Measurements from ENCODE around the gene ELP2.

The ELP2 gene

GRCh38 chr18:36127836-36128529 is 1.7 kb upstream of the ELP2 start:
- no peak for DNase-seq

GRCh38 chr18:36128530-36128870 is 1.2 kb upstream of the ELP2 start:
- DNase-seq = peak; percentile 3

DNA sequence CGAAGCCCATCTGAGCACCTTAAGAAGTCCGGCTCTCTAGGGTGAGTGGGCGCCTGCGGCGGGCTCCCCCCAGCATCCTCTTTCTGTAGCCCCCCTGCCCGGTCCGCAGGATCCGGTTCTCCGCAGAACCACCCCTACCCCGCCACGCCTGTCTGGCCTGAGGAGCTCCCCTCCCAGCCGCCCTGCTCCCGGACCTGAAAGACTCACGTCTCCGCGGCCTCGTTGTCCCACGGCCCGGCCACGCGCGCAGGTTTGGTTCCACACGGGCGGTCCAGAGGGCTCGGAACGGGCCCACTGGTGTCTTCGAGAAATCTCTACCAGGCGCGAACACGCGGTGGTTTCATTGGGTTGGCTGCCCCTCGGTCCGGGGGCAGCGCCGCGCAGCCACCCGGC is 796 bp upstream of the ELP2 start:
- no peak for DNase-seq

GRCh38 chr18:36130039-36130831 is 536 bp downstream of the ELP2 start:
- DNase-seq = no peak

DNA sequence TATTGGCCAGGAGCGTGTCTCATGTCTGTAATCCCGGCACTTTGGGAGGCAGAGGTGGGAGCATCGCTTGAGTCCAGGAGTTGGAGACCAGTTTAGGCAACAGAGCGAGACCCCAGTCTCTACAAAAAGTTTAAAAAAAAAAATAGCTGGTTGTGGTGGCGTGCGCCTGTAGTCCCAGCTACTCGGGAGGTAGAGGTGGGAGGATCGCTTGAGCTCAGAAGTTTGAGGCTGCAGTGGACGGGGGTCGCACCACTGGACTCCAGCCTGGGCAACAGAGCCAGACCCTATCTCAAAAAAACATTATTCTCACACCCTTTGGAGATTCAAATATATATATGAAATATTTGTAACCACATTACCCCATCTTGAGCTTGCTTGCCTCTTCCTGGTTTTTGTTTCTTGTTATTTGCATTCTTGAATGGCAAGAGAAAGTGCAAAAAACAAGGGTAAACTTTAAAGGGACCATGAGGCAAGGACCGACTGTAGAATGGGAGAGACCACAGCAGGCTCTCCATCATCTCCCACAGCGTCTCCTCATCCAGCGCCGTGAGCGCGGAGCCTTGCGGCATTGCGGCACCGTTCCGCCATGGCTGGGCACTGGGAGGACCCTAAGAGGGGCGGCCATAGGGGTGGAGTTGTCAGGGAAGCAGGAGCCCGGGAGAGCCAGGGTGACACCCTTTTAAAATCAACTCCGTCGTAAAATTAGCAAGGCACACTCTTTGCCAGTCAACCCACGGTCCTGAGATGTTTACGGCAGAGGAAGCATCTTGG is 1.4 kb downstream of the ELP2 start:
- DNase-seq = no peak

GRCh38 chr18:36131692-36132483 is 2.2 kb downstream of the ELP2 start:
- DNase-seq = no peak

GRCh38 chr18:36132756-36133155 is 3.1 kb downstream of the ELP2 start:
- DNase-seq = no peak

DNA sequence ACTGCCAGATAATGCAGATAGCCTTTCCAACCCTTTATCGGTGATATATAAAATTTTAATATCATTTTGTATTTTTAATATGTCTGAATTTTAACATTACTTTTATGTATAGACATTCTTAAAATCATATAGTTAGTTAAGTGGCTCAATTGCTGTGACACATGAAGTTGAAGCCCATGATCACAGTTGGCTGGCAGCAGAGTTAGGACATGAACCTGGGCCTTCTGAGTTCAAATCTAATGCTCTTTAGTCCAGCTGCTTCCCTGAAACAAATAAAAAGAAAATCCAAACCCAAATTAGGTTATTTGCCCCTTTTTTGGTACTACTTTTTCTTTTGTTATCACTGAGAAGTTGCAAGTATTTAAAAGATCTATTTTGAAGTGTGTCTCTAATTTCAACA is 5.6 kb downstream of the ELP2 start:
- no peak for DNase-seq

DNA sequence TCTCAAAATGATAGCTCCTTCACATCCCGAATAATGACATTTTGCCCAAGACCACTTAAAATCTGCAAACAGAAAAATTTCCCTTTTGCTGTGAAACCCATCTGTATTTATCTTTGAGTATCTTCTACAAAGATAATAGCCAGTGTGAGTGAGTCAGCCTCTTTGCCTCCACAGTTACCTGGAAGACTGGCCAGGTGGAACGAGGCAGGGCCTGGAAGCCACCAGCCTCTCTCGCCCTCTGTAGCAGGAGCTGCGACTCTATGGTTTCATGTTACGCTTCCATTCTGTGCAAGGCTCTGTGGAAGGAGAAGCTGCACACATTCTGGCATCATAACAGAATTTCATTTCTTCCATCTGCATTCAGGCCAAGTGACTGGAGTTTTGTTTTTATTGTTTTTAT is 9.5 kb downstream of the ELP2 start:
- DNase-seq = no peak

DNA sequence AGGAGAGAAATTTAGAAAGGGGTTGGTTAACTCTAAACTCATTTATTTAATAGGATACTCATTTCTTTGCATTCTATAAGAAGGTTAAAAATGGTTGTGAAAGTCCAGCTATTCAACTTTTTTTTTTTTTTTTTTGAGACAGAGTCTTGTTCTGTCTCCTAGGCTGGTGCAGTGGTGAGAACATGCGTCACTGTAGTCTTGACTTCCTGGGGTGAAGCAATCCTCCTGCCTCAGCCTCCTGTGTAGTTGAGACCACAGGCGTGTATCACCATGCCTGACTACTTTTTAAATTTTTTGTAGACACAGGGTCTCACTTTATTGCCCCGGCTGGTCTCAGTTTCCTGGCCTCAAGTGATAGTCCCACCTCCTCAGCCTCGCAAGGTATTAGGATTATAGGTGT is 11.9 kb downstream of the ELP2 start:
- no peak for DNase-seq

- no peak for DNase-seq
Observed at GRCh38 chr18:36142751-36143150, 13.1 kb downstream of the ELP2 start.

- no peak for DNase-seq
Observed at GRCh38 chr18:36143391-36143790, 13.7 kb downstream of the ELP2 start.

DNA sequence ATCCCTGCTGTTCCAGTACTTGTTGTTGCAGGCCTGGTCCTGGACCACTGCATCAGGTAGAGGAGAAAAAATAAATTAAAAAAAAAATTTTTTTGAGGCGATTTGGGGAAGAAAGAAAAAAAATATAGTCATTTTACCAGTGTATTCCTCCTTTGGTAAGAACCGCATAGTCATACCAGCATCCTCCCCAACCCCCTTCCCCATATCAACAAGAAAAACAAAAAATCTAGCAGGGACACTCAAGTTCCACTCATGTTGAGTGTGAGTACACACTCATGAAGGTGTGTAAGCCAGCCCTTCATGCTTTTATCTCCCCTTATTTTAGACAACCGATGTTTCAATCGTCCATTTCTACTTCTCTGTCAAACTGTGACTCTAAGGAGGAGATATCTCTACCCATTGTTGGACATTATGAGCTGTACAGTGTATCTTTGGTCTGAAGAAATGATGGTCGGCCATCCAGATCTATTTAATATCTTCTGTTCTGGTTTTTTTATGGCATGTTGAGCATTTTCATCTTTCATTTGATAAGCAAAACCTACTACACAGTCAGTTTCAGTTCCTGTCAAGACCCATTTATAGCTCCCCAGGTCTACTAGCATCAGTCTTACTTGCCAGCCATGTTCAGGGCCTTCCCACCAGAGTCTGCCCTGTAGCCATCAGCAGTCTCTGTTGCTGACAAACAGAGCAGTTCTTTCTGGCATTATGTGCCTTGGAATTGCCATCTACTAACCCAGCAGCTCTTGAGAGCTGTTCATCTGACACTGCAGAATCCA is 20.0 kb downstream of the ELP2 start:
- no peak for DNase-seq

DNA sequence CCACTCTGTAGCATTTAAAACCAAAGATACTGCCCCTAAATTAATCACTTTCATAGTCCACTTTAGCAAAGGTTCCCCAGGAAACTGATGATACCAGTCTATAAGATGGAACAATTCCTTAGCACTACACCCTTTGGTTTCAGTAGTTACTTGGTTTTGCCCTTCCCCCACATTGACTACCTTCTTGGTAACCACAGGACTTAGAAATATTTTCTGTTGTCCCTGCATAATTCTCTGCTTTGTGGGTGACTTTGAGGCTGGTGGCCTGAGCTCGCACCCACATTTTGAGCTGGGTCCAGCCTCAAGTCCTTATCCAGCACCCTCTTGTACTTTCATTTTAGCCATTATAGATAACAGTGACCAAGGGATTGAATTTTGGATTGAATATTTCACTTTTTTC is 23.1 kb downstream of the ELP2 start:
- DNase-seq = no peak

DNA sequence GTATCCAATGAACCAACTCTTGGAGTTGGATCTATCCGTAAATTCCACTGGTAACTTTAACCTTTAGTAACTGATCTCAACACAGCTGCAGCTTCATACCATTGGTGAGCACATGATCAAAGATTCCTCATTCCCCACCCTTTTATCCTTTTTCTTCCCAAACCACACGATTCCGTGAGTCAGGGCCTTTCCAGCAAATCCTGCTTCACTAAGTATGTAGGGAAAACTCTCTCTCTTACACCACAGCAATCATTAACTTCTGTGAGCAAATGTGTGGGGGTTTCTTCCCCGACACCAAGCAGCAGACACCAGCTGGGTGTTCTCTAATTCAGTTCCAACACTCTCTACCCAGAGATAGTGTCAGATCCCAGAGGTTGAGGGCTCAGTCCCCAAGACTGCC is 23.5 kb downstream of the ELP2 start:
- no peak for DNase-seq

- DNase-seq = no peak
Observed at GRCh38 chr18:36153771-36154170, 24.1 kb downstream of the ELP2 start.

GRCh38 chr18:36155851-36156757 is 26.4 kb downstream of the ELP2 start:
- DNase-seq = no peak

- DNase-seq = no peak
Observed at GRCh38 chr18:36157441-36157840, 27.7 kb downstream of the ELP2 start.

DNA sequence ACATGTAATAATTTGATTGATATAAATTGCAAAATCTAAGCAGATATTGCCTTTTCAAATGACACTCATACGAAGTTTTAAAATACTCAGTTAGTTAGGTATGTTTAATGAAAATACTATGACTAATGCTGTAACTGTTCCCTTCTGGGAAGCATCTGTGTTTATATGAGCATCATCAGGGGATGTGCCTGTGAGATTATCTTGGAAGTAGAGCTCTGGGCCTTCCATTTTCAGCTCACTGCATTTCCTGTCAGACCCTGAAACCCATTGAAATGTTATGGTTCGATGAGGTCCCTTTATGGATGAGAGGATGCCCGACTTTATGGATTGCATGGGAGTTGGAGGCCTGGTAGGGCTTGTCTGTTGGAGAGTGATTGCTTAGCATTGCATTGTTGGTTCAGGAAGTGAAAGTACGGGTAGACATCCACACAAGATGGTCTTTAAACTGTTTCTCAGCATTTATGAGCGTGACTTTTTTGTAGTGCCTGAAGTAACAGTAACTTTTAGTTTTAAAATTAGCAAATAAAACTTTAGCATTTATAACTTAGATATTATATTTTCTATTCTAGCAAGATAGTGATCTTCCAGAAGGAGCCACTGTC is 28.7 kb downstream of the ELP2 start:
- no peak for DNase-seq

DNA sequence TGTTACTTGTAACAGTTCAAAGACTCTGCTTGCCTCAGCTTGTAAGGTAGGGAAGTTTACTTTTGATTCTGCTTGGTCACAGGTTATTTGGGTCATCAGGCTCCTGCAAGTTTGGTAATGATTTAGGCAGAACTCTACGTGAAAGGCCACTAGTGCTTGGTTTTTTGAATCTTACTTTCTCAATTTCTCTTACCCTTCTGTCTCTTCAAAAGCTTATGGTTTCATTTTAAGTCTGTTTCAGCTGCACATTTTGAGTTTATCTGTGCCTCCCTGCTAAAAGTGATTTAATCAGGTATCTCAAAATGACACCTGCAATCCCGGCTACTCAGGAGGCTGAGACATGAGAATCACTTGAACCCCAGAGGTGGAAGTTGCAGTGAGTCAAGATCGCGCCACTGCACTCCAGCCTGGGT is 31.3 kb downstream of the ELP2 start:
- no peak for DNase-seq

DNA sequence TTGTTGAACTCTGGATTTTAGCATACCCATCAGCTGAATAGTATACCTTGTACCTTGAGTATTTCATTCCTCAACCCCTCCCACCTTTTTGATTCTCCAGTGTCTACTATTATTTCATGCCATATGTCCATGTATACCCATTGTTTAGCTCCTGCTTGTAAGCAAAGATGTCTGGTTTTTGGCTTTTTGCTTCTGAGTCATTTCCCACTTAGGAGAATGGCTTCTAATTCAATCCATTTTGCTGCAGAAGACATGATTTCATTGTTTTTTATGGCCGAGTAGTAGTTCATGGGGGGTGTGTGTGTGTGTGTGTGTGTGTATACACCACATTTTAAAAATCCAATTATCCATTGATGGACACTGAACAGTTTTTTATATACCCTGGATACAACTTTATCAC is 33.3 kb downstream of the ELP2 start:
- DNase-seq = no peak

Data from stimulated activated CD4-positive, alpha-beta T cell treated with anti-CD3 and anti-CD28 coated beads, Interleukin-12 subunit alpha, Interleukin-12 subunit beta, amount 100 ng/mL, for 4 hours (primary cell).